ENCODE results near the gene GPR78.

The GPR78 gene

GRCh38 chr4:8547108-8547911, 32.9 kb upstream of the GPR78 start:
- no peak for DNase-seq

GRCh38 chr4:8547912-8548730, 32.1 kb upstream of the GPR78 start:
- no peak for DNase-seq

- no peak for DNase-seq
Observed at GRCh38 chr4:8548731-8549351, 31.4 kb upstream of the GPR78 start.

DNA sequence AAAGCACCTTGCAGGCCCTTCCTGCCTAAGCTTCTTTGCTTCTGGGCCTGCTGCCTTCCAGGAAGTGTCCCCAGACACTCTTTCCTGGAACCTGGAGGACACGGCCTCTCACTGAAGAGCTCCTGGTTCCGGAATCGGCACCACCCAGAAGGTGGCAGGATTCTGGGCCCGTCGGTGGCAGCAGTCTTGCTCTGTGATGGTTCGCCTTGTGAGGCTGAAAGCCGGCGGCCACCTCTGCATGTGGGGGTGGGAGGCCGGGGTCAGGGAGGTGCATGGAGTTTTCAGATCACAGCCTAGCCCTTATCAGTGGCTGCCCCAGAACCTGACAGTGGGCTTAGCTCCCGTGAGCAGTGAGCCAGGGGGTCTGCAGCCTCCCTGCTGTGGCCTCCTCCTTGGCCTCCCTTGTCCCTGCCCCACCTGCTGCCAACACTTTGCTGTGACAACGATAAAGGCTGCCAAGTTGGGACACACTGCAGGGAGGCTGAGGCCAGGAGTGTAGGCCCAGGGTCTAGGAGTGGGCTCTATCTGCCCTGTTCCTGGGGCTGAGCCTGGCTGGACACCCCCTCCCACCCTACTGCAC, 30.8 kb upstream of the GPR78 start:
- DNase-seq, result no peak

- no peak for DNase-seq
Observed at GRCh38 chr4:8550691-8551090, 29.5 kb upstream of the GPR78 start.

DNA sequence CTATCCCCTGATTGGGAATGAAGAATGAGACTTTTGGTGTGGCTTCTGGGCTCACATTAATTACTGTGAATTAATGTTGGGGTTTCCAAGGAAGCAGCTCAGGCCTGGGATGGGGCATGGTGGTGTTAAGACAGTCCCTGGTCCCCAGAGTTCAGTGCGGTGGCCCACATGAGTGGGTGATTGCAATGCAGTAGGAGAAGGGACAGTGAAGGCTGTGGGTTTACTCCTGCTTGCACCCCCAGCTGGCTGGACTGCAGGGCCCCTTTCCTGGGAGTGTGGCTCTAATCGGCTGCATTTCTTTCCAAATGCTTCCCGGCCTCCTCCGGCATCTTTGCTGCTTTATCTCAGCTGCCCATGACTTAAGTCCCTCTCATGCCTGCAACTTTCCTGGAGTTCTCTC, 28.2 kb upstream of the GPR78 start:
- DNase-seq, result no peak

DNA sequence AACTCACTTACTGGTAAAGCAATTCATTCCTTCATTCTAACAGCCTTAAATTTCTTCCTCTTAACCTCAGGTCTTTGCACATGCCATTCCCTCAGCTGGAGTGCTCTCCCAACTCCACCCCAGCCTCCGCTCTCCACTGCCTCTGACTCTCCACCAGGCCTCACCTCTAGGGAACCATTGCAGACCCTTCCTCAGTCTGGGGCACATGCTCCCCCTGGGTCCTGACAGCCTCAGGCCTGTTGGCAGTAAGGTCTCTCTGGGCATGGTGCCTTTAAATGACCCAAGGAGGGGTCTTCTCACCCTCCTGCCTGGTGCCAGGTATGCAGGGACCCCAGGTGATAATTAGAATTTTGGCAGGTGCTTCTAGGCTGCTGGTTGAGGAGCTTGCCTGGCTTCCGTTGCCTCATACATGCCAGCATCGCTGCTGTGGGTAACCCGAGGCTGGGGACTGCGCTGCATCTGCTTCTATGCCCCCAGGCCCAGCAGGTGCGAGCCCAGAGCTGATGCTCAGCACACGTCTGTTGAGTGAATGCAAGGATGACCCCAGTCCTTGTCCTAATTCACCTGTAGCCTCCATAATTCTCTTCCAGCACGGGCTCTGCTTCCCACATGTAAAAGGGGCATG, 27.5 kb upstream of the GPR78 start:
- no peak for DNase-seq

DNA sequence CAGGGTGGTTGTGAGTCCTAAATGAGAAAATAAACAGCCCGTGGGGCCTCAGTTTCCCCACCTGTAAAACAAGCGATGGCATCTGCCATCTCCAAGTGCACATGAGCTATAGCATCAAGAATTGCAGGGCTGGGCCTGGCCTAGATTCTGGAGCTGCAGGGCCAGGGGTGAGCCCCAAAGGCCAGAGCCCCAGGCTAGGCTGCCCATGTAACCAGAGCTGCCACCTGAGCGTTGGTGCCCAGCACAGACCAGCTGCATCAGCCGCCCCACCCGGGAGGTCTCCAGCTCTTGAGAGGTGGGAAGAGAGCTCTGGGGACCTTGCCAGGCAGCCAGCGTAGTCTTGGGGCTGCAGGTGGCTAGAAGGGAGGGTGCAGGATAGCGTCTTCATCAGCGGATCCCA, 27.0 kb upstream of the GPR78 start:
- DNase-seq, result no peak

GRCh38 chr4:8553991-8554405, 26.2 kb upstream of the GPR78 start:
- DNase-seq, result no peak

DNA sequence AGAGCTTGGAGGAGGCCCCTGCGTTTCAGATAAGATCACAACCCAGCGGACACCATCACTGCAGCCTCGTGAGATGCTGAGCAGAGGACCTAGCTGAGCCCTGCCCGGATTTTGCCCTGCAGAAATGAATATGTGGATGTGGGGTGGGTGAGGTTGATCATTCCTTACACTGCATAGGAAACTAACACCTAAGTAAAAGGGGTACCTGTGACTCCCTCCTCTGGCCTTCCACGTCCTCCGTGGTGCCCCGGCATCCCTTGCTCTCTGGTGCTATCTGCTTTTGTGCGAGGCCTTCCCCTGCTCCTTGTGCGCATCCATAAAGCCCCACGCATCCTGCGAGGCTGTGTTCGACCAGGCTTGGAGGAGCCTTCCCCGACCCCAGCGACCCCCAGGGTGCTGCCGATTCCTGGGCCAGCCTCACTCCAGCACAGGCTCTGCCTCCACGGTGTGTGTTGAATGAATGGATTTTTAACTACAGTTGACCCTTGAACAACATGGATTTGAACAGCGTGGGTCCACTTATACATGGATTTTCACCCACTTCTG, 25.6 kb upstream of the GPR78 start:
- no peak for DNase-seq

- DNase-seq, result no peak
Observed at GRCh38 chr4:8555716-8556115, 24.5 kb upstream of the GPR78 start.

DNA sequence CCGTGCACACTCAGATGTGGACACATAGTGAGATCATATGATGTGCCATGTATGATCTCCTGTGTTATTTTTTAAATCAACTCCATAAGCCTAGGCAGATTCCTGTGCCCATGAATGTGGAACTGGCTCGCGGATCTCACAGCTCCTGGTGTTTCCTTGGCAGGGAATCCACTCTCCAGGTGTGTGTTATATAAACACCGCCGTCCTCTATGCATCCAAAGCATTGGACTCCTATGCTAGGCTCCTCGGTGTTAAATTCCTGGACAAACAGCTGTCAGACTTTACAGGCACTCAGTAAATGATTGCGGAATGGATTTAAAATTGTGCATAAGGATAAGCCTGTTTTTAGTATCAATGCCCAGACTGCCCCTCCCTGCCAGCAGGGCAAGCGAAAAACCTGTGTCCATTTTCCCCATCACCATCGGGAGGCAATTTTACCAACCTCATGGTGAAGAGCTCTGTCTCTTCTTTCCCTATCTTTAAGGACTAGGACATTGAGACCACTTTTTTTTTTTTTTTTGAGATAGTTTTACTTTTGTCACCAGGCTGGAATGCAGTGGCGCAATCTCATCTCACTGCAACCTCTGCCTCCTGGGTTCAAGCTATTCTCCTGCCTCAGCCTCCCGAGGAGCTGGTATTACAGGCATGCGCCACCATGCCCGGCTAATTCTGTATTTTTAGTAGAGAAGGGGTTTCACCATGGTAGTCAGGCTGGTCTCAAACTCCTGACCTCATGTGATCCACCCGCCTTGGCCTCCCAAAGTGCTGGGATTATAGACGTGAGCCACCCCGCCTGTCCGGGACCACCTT, 23.6 kb upstream of the GPR78 start:
- DNase-seq, result no peak

DNA sequence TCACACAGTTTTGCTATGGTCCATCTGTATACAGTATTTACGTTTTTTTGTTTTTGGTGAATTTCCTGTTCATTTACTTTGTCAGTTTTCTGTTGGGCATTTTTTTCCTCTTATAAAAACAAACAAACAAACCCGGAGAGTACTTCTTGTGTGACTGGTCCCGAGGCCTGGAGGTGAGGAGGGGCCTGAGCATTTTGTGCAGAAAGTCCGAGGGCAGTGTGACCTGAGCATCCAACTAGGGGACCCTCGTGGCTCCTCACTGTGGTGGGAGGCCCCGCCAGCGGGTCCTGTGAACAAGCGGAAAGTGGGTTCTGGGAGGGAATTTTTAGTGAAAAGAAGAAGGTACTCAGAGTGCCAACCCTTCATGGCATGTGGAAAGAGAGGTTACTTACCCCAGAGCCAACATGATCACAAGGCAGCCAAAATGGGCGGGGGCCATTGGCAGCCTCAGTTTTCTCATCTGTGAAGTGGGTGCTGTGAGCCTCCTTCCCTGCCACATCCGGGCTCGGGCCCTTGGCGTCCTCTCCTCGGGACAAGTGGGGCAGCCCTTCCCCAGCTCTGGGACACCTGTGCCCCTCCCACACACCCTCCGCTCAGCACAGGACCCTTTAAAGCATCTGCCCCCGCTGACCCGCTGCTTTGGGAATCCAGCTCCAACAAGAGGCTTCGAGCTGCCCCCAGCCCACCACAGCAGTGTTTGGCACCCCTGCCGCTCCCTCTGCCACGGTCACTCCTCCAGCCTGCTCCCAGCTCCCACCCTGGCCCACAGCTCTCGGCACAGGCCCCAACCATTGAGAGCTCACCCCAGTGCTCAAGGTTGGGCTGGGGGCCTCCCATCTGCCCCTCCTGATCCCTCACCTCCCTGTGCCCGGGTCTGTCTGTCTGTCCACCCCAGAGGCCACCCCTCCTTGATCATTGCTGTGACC, 22.8 kb upstream of the GPR78 start:
- DNase-seq, result no peak

DNA sequence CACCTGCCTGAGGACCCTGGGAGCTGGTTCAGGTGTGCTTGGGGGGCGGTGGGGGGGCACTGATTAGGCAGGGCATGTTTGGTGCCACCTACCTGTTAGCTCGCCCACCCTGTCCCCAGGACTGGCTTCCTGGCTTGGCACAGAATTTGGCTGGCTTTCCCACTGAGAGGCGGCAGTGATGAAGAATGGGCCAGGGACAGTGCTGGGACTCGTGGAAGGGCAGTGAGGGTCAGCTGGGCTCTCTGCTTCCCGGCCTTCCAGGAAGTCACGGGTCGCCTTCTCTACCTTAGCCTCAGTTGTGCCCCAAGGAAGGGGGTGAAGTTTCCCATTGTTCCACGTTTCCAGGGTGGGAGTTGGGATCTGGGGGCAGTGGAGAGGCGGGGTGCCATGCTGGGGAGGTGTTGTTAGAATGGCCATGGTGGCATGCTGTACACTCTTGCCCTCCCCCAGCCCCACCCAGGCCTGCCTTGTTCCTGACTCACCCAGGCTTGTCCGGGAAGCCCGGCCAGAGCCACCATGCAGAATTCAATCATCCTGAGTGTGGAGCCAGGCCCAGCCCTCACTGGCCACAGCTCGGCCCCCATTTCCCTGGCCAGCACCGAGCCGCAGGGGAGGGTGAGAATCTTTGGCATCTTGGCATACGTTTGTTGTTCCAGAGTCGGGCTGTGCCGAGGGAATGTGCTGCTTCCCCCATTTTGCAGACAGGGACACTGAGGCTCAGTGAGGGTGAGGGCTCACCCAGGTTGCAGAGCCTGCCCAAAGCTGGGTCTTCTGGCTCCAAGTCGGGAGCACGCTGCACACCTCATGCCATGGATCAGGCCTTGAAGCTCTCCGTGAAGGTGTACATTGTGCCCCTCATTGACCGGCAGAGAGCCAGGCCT, 21.9 kb upstream of the GPR78 start:
- DNase-seq, result no peak

GRCh38 chr4:8559011-8559410, 21.2 kb upstream of the GPR78 start:
- DNase-seq, result no peak

- DNase-seq, result no peak
Observed at GRCh38 chr4:8559524-8560264, 20.5 kb upstream of the GPR78 start.

DNA sequence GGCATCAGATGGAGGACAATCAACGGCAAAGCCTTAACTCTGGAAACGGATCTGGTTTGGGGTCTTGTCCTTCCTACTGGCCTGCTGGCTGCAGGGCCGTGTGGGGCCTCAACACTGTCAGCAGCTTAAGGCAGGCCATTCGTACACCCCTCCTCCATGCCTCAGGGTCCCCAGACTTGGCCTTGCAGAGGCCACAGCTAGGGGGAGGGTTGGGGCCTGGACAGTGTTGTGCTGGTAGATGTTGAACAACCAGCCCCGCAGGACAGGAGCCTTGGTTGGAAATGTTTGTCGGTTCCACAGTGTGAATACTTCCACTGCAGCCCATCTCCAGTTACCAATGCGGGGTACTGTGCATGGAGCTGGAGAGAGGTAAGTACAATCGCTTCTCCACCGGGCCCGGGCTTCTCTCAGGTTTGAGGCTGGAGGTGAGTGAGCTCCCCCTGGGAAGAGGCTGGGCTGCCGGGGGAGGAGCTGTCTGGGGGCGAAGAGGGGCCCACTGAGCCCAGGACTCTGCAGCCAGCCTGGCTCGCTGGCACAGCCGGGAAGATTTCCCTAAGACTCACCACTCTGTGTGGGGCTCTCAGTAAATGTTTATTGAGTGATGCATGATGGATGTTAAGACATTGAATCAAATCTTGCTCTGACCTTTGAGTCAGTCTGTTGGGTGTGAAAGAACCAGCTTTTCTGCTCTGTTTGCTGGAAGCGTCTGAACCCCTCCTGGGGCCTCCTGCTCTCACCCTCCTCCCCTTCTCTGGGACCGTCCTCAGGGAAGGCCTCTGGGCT, 19.7 kb upstream of the GPR78 start:
- DNase-seq, result no peak

- no peak for DNase-seq
Observed at GRCh38 chr4:8564595-8564994, 15.6 kb upstream of the GPR78 start.
